ENCODE results near the gene HAUS6.
"Not testable (repeated sequence)": the region's sequence is repeated elsewhere in the genome, so short reads cannot be mapped to it uniquely, and the experiment has no call there.

Gene HAUS6

GRCh38 chr9:19028835-19029451, 73.8 kb downstream of the HAUS6 start:
- H3K9ac ChIP-seq (ENCODE audit: low read length) = peak overlapping the region; percentile 52
- peaks cover 6% of the 10 kb centered on the region for H3K4me1 ChIP-seq (ENCODE audit: control insufficient read depth, insufficient read depth, low read length)
- H3K4me3 ChIP-seq (ENCODE audit: low read length) = no peak overlapping the region
- H3K27me3 ChIP-seq (replicated peaks; ENCODE audit: control insufficient read depth, insufficient read depth, low read length) = no peaks in the 10 kb centered on the region
- H3K36me3 ChIP-seq (ENCODE audit: control insufficient read depth, insufficient read depth, low read length, severe bottlenecking) = no peaks in the 10 kb centered on the region
- H3K9me3 ChIP-seq (ENCODE audit: control insufficient read depth, low read length) = no peaks in the 10 kb centered on the region
- peak; percentile 90 for DNase-seq (ENCODE audit: low read depth)

GRCh38 chr9:19027825-19028224, 74.9 kb downstream of the HAUS6 start:
- Histone ChIP-seq H3K9ac (ENCODE audit: low read length) (no peak overlapping the region), H3K9me3 (ENCODE audit: control insufficient read depth, low read length) (no peaks in the 10 kb centered on the region), H3K27me3 (replicated peaks; ENCODE audit: control insufficient read depth, insufficient read depth, low read length) (no peaks in the 10 kb centered on the region), H3K36me3 (ENCODE audit: control insufficient read depth, insufficient read depth, low read length, severe bottlenecking) (no peaks in the 10 kb centered on the region), H3K4me1 (ENCODE audit: control insufficient read depth, insufficient read depth, low read length) (peaks cover 6% of the 10 kb centered on the region), H3K4me3 (ENCODE audit: low read length) (no peak overlapping the region)
- no peak for DNase-seq (ENCODE audit: low read depth)

- Histone ChIP-seq H3K27me3 (replicated peaks; ENCODE audit: control insufficient read depth, insufficient read depth, low read length) (no peaks in the 10 kb centered on the region), H3K9me3 (ENCODE audit: control insufficient read depth, low read length) (no peaks in the 10 kb centered on the region), H3K4me1 (ENCODE audit: control insufficient read depth, insufficient read depth, low read length) (peaks cover 6% of the 10 kb centered on the region), H3K9ac (ENCODE audit: low read length) (no peak overlapping the region), H3K4me3 (ENCODE audit: low read length) (no peak overlapping the region), H3K36me3 (ENCODE audit: control insufficient read depth, insufficient read depth, low read length, severe bottlenecking) (no peaks in the 10 kb centered on the region)
- DNase-seq (ENCODE audit: low read depth) = no peak
Observed at GRCh38 chr9:19026375-19026774, 76.3 kb downstream of the HAUS6 start.

GRCh38 chr9:19023078-19023477, 79.6 kb downstream of the HAUS6 start:
- no peak overlapping the region for H3K9ac ChIP-seq (ENCODE audit: low read length)
- H3K9me3 ChIP-seq (ENCODE audit: control insufficient read depth, low read length) = no peaks in the 10 kb centered on the region
- H3K27me3 ChIP-seq (replicated peaks; ENCODE audit: control insufficient read depth, insufficient read depth, low read length) = no peaks in the 10 kb centered on the region
- H3K4me3 ChIP-seq (ENCODE audit: low read length) = no peak overlapping the region
- DNase-seq (ENCODE audit: low read depth) = no peak
- H3K4me1 ChIP-seq (ENCODE audit: control insufficient read depth, insufficient read depth, low read length) = no peaks in the 10 kb centered on the region
- H3K36me3 ChIP-seq (ENCODE audit: control insufficient read depth, insufficient read depth, low read length, severe bottlenecking) = no peaks in the 10 kb centered on the region

GRCh38 chr9:19022206-19022605, 80.5 kb downstream of the HAUS6 start:
- Histone ChIP-seq H3K4me1 (ENCODE audit: control insufficient read depth, insufficient read depth, low read length) (no peaks in the 10 kb centered on the region), H3K9ac (ENCODE audit: low read length) (no peak overlapping the region)
- DNase-seq (ENCODE audit: low read depth) = no peak

GRCh38 chr9:19021649-19022048, 81.1 kb downstream of the HAUS6 start:
- not testable (repeated sequence) for H3K4me1 ChIP-seq (ENCODE audit: control insufficient read depth, insufficient read depth, low read length); H3K36me3 ChIP-seq (ENCODE audit: control insufficient read depth, insufficient read depth, low read length, severe bottlenecking); DNase-seq (ENCODE audit: low read depth); H3K27me3 ChIP-seq (replicated peaks; ENCODE audit: control insufficient read depth, insufficient read depth, low read length); H3K9ac ChIP-seq (ENCODE audit: low read length); H3K4me3 ChIP-seq (ENCODE audit: low read length); H3K9me3 ChIP-seq (ENCODE audit: control insufficient read depth, low read length)

More at GRCh38 chr9:19022206-19022605, 80.5 kb downstream of the HAUS6 start:
- H3K36me3 ChIP-seq (ENCODE audit: control insufficient read depth, insufficient read depth, low read length, severe bottlenecking) = no peaks in the 10 kb centered on the region
- H3K27me3 ChIP-seq (replicated peaks; ENCODE audit: control insufficient read depth, insufficient read depth, low read length) = no peaks in the 10 kb centered on the region
- no peak overlapping the region for H3K4me3 ChIP-seq (ENCODE audit: low read length)
- H3K9me3 ChIP-seq (ENCODE audit: control insufficient read depth, low read length) = no peaks in the 10 kb centered on the region

GRCh38 chr9:19020886-19021455, 81.7 kb downstream of the HAUS6 start:
- no peaks in the 10 kb centered on the region for H3K27me3 ChIP-seq (replicated peaks; ENCODE audit: control insufficient read depth, insufficient read depth, low read length)
- no peaks in the 10 kb centered on the region for H3K4me1 ChIP-seq (ENCODE audit: control insufficient read depth, insufficient read depth, low read length)
- no peak overlapping the region for H3K9ac ChIP-seq (ENCODE audit: low read length)
- no peaks in the 10 kb centered on the region for H3K9me3 ChIP-seq (ENCODE audit: control insufficient read depth, low read length)
- H3K36me3 ChIP-seq (ENCODE audit: control insufficient read depth, insufficient read depth, low read length, severe bottlenecking) = no peaks in the 10 kb centered on the region
- DNase-seq (ENCODE audit: low read depth) = no peak
- no peak overlapping the region for H3K4me3 ChIP-seq (ENCODE audit: low read length)

GRCh38 chr9:19018201-19018600, 84.5 kb downstream of the HAUS6 start:
- no peaks in the 10 kb centered on the region for H3K4me1 ChIP-seq (ENCODE audit: control insufficient read depth, insufficient read depth, low read length)
- H3K9me3 ChIP-seq (ENCODE audit: control insufficient read depth, low read length) = no peaks in the 10 kb centered on the region
- H3K9ac ChIP-seq (ENCODE audit: low read length) = no peak overlapping the region
- no peak for DNase-seq (ENCODE audit: low read depth)
- H3K4me3 ChIP-seq (ENCODE audit: low read length) = no peak overlapping the region
- H3K36me3 ChIP-seq (ENCODE audit: control insufficient read depth, insufficient read depth, low read length, severe bottlenecking) = no peaks in the 10 kb centered on the region
- H3K27me3 ChIP-seq (replicated peaks; ENCODE audit: control insufficient read depth, insufficient read depth, low read length) = no peaks in the 10 kb centered on the region

- no peaks in the 10 kb centered on the region for H3K36me3 ChIP-seq (ENCODE audit: control insufficient read depth, insufficient read depth, low read length, severe bottlenecking)
- no peaks in the 10 kb centered on the region for H3K4me1 ChIP-seq (ENCODE audit: control insufficient read depth, insufficient read depth, low read length)
- no peak for DNase-seq (ENCODE audit: low read depth)
- H3K27me3 ChIP-seq (replicated peaks; ENCODE audit: control insufficient read depth, insufficient read depth, low read length) = no peaks in the 10 kb centered on the region
- no peak overlapping the region for H3K4me3 ChIP-seq (ENCODE audit: low read length)
- no peaks in the 10 kb centered on the region for H3K9me3 ChIP-seq (ENCODE audit: control insufficient read depth, low read length)
- H3K9ac ChIP-seq (ENCODE audit: low read length) = no peak overlapping the region
Observed at GRCh38 chr9:19009391-19009965, 93.2 kb downstream of the HAUS6 start.
